NCI-H2196 (cell line): ENCODE measurements around the gene ABCC1.
A peak's percentile ranks its signal among the peaks of the same experiment; 100 is the strongest.
"Not testable (repeated sequence)": the region's sequence is repeated elsewhere in the genome, so short reads cannot be mapped to it uniquely, and the experiment has no call there.

Experiments
- DNase-seq: peaks from one replicate; lab custom pipeline; 2025; ENCODE audit not compliant: unreplicated experiment; lab: John Stamatoyannopoulos, UW

Gene ABCC1

DNA sequence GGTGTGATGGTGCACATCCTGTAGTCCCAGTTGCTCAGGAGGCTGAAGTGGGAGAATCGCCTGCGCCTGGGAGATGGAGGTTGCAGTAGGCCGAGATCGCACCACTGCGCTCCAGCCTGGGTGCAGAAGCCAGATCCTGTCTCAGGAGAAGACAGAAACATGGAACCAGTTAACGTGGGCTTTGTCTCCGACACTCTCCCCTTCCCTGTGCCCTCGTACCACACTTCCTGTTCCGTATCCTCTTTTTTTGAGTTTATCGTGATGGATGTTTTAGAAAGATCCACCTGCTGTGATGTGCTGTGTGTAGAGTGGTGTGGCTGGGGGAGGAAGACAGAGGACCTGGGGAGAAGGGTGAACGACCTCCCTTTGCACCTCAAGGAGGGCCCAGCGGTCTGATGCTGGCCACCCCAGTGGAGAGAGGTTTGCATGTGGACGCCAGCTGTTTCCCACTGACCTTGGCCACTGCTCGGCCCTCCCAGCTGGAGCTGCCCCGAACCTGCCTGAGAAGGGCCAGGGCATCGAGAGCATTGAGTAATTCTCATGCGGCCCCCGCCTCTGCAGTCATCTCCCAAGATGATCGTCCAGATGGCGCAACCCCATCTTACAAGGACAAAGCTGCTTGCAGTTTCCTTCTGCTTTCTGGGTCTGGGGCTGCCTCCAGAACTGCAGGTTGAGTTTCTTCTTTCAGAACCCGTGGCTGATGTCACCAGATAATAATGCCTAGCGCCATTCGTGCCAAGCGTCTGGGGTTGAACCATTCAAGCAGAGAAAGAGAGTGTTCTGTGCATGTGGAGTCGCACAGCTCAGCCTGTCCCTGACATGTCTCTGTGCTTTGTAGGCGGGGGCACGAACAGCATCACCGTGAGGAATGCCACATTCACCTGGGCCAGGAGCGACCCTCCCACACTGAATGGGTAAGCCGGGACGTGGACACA is 126.3 kb downstream of the ABCC1 start:
- DNase-seq = no peak

DNA sequence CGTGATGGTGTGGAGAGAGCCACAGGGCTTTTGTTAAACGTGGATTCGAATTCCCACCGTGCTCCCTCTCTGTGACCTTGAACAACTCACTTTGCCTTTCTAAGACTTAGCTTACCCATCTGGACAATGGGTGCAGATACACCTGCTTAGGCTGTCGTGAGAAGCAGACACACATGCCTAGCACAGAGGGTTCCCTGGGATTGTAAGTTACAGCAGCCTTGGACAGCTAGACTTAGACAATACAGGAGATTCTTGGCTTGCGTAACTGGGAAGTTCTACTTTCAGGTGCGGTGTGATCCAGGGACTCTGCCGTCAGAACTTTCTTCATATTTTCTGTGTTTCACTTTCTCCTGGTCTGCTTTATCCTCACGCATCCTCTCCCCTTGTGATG is 127.0 kb downstream of the ABCC1 start:
- no peak for DNase-seq

DNA sequence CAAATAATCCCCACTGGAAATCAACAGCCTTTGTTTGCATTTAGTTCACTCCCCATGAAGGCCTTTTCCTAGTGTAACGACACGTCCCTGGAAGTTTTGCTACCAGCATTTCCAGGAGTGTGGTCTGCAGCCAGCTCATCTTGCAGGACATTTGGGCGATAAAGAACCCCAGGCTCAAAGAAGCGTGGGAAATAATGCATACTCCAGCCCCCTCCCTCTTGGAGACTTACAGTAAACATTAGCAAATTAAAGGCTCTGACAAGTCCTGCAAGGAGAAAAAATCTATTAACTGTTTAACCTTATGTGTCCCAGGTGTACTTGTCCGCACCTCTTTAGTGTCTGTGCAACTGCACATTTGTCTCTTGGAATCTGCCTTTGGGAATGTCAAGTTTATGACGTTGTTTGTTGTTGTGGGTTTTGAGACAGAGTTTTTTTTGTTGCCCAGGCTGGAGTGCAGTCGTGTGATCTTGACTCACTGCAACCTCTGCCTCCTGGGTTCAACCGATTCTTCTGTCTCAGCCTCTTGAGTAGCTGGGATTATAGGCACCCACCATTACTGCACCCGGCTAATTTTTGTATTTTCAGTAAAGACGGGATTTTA is 131.1 kb downstream of the ABCC1 start:
- DNase-seq = no peak

DNA sequence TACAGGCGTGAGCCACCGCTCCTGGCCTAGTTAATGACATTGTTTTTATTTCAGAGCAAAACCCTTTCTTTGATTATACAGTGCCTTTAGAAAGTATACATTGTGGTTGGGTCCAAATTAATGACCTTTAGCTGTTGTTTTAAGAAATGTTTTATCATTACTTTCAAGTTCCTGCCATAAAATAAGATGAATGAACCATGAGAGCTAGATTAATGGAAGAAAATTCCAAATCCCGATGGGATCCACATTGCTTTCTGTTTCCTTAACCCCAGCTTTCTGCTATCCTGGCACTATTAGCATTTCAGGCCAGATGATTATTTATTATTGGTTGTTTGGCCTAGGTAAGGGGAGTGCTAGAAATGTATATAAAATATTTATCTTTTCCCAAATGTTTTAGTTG is 131.7 kb downstream of the ABCC1 start:
- DNase-seq = no peak

DNA sequence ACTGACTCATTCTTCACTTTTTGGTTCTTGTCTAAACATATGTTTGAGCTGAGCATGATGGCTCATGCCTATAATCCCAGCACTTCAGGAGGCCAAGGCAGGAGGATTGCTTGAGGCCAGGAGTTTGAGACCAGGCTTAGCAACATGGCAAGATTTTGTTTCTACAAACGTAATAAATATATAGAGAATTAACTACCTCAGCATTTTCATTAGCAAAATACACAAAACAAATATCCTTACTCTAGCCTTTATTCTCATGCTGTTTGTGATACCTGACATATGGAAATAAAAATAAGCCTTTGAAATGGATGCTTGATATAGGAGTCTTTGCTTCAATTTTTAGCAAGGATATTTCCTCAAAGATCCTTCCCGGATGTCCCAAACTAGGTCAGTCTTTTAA is 132.8 kb downstream of the ABCC1 start:
- no peak for DNase-seq

DNA sequence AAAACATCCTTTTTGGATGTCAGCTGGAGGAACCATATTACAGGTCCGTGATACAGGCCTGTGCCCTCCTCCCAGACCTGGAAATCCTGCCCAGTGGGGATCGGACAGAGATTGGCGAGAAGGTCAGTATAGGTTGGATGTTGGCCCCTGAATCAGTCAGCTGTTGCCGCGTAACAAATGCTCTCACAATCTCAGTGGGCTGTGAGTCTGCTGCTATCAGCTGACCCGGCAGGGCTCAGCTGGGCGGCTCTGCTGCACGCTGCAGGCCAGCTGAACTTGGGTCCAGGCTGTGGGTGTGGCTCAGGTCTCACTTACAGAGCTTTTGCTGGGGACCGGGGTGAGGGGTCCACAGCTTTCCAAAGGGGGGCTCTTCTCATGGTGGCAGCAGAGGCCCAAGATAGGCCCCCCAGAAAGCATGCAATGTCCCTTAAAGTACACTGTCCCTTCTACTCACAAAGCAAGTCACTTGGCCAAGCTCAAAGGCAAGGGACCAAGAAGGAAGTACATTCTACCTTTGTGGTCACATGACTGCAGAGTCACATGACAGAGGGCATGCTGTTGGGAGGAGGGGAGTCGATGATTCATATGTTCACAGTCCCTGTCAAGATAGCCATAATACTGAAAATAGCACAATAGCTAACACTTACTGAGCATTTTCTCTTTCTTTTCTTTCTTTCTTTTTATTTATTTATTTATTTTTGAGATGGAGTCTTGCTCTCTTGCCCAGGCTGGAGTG is 134.2 kb downstream of the ABCC1 start:
- no peak for DNase-seq

DNA sequence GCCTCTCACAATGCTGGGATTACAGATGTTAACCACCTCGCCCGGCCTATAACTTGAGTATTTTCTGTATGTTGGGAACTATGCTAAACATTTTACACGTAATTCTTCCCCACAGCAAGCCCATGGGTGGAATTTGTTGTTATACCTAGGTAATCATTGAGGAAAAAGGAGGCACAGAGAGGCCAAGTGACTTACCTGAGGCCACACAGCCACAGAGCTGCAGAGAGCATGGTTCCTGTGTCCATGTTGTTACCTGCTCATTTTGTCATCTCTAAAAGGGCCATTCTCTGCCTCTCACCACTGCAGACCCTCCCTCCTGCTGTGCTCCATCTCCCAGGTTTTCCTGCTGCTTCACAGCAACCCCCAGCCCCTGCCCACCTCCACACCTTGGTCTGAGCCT is 135.5 kb downstream of the ABCC1 start:
- DNase-seq = no peak

DNA sequence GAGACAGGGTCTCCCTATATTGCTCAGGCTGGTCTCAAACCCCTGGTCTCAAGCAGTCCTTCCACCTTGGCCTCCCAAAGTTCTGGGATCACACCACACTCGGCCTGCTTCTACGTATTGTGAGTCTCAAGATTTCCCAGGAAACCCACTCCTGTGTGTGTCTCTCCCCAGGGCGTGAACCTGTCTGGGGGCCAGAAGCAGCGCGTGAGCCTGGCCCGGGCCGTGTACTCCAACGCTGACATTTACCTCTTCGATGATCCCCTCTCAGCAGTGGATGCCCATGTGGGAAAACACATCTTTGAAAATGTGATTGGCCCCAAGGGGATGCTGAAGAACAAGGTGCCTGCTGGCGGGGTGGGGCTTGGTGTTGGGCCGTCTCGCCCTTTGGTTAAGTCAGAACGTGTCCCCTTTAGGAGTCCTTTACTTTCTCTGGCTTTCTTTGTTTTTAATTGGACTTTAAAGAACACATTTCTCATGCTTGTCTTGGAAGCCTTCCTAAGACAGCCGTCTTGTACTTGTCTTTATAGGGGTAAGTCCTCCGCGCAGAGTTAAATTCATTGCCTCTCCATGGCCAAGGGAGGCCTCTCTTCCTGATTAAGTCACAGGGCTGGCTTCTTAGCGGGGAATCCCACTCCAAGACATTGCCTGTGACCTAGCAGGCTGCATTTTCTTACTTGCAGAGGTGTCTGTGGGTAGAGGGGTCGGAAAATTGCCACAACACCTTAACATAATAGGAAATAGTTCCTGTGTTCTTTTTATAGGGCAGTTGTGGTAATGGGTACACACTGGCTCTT is 137.4 kb downstream of the ABCC1 start:
- no peak for DNase-seq

DNA sequence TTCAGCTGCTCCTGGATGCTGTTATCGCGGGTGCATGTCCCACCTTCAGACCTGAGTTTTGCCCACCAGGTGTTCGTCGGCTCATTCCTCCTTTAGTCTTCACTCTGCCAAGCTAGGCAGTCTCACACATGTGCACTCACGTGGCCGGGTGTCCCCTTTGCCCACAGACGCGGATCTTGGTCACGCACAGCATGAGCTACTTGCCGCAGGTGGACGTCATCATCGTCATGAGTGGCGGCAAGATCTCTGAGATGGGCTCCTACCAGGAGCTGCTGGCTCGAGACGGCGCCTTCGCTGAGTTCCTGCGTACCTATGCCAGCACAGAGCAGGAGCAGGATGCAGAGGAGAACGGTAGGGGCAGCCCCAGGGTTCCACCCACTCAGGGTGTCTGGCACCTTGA is 140.8 kb downstream of the ABCC1 start:
- DNase-seq = no peak

DNA sequence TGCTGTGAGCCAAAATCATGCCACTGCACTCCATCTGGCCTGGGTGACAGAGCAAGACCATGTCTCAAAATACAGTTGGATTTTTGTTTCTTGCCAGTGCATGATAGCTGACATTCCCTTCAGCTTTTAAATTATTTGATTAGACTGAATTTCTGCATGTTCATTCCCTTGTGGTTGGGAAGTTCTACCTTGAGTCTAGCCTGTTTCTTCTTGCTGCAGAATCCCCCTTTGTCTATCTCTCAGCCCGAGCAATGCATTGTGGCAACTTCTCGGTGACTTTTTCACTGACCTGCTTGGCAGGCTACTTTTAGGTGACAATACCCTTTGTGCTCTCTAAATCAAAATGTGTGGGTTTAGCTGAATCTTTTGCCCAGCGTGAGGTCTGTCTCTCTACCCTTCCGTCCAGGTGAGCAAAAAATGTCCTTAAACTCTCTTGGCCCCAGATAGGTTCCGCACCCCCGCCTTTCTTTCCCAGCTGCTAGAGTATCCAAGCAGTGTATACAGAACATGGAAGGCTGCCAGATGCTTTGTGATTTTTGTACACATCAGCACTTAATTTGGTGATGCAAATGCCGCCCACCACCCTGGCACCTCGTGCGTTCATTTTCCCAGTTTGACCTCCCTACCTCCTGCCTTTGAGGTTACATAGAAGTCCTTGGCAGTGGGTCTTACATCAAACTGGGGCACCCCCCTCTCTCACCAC is 143.7 kb downstream of the ABCC1 start:
- DNase-seq = peak; percentile 70

DNA sequence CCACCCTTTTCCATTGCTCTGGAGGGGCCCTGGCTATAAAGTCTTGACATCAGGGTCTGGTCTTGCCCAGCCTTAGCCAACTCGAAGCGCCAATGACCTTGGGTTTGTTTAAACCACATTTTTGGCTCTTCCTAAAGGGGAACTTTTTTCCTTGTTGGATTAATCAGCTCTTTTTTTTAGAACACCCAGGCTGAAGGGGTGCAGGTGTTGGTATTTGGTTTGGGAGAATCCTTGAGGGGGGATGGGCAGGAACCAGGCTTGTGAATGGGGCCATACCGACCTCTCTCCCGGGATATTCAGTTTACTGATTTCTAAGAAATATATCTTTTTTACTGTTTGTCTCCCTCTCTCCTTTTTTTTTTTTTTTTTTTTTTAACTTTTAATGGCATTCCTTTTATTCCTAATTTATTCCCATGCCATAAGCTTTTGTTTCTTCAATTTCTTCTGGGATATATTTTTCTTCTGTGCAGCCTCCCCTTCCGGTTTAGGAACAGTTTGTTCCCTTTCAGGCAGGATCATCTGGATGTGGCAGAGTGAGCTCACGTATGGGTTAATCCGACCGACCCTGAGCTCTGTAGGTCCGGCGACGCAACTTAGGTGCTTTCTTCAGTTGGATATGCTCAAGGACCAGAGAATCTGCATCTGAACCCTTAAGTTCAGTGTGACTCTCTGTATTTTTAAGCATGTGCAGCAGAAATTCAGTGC is 144.4 kb downstream of the ABCC1 start:
- no peak for DNase-seq

DNA sequence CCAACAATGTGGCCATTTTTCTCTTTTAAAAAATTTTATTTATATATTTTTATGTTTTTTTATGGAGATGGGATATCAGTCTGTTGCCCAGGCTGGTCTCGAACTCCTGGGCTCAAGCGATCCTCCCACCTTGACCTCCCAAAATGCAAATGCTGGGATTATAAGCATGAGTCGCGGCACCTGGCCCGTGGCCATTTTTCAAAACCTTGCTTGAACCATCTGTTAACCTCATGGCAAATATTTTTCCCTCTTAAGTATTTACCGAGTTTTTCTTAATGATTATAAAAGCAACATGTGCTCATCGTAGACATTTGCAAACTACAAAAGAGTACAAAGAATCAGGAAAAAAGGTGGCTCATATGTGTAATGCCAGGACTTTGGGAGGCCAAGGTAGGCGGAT is 146.2 kb downstream of the ABCC1 start:
- no peak for DNase-seq

DNA sequence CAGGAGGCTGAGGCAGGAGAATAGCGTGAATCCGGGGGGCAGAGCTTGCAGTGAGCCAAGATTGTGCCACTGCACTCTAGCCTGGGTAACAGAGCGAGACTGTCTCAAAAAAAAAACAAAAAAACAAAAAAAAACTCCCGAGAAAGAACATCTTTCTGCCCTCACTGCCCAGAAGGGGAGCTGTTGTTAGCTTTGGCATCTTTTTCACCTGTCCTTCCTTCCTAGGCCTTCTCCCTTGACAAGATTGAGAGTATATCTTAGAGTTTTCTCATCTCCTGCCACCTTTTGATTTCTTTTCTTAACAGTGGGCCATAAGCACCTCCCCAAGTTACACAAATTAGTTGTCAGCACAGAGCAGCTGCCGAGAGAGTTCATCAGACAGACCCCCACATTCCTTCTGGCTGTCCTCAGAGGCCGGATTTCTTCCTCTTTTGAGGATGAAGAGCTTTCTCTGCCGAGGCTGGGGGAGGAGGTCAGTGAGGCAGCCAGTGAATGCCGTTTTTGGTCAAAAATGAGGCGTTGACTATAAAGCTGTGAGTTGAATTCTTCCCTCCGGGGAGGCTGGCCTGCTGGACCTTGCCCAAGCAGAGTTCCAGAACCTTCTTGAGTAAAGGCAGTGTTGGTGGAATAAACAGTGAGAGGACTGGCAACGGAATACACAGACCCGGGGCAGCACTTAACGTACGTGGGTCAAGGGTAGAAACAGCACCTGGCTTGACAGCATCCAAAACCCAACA is 146.9 kb downstream of the ABCC1 start:
- DNase-seq = no peak

DNA sequence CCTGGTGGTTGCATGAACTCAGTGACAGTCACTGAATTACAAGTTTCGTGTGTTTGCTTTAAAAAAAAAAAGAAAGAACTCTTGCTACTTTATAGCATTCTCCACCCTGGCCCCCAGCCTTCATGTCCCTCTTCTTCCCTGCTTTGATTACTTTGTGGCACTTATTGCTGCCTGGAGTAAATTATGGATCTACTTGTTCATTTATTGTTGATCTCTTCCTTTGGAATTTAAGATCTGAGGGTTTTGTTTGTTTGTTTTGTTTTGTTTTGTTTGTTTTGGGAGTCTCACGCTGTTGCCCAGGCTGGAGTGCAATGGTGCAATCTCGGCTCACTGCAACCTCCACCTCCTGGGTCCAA is 147.4 kb downstream of the ABCC1 start:
- DNase-seq = no peak

DNA sequence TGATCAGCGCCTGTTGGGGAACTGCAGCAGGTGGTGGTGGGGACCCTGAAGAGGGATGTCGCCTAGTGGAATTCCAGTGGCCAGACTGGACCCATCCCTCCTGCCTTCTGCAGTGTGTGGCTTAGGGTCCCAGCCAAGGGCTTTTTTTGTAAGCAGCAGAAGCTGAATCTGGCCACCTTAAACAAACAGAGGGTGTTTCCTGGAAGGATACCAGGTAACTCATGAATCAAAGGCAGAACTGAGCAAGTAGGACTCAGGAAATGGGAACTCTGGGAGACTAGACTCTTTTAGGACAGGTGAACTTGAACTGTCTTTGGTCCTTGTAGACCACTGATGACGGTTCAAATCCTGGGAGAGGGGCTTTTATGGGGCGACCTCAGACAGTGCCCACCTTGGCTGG is 149.9 kb downstream of the ABCC1 start:
- no peak for DNase-seq

DNA sequence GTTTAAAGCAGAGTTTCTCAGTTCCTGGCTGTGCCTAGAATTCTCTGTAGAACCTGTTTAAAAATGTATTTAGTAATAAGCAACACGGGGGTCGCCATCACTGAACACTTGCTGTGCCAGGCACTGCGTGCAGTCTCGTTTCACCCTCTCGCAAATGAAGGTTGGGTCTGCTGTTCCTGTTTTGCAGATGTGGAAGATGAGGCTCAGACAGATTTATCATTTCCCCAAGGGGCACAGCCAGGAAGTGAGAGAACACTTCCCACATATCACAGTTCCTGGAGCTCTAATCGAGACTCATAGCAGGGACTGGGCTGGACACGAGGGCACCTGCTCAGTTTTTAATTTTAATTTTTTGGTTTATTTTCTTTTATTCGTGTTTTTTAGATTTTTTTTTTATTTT is 151.2 kb downstream of the ABCC1 start:
- DNase-seq = no peak

DNA sequence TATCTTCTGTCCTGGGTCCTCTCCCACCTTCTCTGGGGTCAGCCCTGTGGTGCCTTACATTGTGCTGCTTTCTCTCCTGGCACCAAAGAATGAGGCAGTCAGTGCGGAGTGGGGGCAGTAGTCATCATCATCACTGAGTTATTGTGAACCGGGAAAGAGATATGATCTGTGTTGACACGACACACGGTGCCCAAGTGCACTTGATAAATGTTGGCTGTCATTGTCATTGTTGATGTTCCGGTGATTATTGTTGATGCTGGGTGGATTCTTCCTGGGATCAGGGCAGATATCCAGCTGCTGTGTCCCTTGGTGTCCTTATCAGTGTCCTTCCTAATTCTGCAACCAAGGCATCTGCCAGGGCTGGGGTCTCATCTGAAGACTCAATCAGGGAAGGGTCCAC is 152.2 kb downstream of the ABCC1 start:
- no peak for DNase-seq

DNA sequence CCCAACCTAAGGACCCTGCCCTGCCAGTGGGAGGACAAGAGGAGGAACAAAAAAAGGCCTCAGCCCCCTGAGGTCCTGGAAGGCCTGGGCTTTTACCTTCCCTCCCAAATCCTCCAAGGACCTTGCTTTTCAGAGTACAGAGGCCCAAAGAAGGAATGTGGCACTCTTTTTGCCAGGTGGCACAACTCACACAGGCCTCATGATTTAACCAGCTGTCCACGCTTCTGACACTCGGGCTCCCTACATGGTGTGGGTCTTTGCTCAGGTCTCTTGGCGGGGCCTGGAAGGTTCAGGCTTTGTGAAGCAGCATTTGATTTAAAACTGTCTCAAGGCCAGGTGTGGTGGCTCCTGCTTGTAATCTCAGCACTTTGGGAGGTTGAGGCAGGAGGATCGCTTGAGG is 153.3 kb downstream of the ABCC1 start:
- DNase-seq = no peak

DNA sequence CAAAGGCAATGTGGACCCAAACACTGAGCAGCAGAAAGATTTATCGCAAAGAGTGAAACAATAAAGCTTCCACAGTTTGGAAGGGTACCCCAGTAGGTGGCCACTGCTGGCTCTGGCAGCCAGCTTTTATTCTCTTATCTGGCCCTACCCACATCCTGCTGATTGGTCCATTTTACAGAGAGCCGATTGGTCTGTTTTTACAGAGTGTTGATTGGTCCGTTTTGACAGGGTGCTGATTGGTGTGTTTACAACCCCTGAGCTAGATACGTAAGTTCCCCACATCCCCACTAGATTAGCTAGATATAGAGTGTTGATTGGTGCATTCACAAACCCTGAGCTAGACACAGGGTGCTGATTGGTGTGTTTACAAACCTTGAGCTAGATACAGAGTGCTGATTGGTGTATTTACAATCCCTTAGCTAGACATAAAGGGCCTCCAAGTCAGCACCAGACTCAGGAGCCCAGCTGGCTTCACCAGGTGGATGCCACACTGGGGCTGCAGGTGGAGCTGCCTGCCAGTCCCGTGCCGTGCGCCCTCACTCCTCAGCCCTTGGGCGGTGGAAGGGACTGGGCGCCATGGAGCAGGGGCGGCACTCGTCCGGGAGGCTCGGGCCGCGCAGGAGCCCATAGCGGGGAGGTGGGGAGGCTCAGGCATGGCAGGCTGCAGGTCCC is 154.9 kb downstream of the ABCC1 start:
- DNase-seq = not testable (repeated sequence)
